ENCODE measurements around the gene GPR31.
"Not testable (repeated sequence)": the region's sequence is repeated elsewhere in the genome, so short reads cannot be mapped to it uniquely, and the experiment has no call there.

DNA sequence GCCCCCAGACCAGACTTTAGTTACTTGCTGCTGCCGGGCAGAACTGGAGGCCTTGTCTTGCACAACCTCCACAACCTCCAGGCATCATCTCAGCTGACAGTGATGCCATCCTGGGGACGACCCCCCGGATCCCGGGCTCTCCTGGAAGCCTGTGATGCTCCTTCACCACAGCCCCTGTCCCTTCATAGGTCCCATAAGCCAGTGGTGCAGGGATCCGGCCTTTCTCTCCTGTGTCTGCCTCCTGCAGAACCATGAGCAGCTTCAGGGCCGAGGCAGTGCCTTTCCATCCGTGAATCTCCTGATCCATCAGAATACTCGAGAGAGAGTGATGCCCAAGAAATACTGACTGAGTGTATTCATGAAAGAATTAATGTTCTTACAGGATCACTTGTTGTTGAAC lies 22.3 kb upstream of the GPR31 start:
- TF ChIP-seq, protein P1, sequence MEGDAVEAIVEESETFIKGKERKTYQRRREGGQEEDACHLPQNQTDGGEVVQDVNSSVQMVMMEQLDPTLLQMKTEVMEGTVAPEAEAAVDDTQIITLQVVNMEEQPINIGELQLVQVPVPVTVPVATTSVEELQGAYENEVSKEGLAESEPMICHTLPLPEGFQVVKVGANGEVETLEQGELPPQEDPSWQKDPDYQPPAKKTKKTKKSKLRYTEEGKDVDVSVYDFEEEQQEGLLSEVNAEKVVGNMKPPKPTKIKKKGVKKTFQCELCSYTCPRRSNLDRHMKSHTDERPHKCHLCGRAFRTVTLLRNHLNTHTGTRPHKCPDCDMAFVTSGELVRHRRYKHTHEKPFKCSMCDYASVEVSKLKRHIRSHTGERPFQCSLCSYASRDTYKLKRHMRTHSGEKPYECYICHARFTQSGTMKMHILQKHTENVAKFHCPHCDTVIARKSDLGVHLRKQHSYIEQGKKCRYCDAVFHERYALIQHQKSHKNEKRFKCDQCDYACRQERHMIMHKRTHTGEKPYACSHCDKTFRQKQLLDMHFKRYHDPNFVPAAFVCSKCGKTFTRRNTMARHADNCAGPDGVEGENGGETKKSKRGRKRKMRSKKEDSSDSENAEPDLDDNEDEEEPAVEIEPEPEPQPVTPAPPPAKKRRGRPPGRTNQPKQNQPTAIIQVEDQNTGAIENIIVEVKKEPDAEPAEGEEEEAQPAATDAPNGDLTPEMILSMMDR (conservative IDR thresholded peaks at IDR 0.05), result not testable (repeated sequence)
- not testable (repeated sequence) for TF ChIP-seq EZH2 (IDR thresholded peaks at IDR 0.05; ENCODE audit: low read depth)
